CMK (cell line): Measurements from ENCODE around the gene ITPR1.

ENCODE experiments used
- DNase-seq: peaks from one replicate; pipeline ENCODE4 v3.0.0-alpha.2; 2010; ENCODE audit warnings: low read depth

The ITPR1 gene

DNA sequence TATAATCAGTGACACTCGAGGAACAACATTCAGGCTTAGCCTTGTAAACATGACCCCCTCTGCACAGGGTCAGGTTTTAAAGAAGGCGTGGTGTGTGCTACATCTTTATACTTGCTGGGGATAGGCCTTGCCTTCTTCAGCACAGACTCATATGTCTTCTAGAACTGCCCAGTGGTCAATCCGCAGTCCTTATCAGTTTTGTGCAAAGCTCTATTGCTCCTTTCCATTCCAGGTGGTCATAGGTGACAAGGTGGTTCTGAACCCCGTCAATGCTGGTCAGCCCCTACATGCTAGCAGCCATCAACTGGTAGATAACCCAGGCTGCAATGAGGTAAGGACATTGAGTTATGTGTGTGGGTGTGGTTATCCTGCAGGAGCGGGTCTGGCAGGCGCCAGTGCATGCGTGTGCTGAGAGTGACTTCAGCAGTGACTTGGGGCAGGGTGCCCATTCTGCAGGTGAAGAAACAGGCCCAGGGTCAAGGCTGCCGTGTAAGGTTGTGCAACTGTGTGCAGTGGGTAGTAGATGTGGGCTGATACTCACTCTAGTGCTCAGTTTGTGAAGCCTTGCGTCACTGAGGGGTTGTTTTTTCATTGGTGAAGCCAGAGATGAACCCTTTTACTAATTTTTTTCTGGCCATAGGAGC, 150.9 kb downstream of the ITPR1 start:
- no peak for DNase-seq

DNA sequence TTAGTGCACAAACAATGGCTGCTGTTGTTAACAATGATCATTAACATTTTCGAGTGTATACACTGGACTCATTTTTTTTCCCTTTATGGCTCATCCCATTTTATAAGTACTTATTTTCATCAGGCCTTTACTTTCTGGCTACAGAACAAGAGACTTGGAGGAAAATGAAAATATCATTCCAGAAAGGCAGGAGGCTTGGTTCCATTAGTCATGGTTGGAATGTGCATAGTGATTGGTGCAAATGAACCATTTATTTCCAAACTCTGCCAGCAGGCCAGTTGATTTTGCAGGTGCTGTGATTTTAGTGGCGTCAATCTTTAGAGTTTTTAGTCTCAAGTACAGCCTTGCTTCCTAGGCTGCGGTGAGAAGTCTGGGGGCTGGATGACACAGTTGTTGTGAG, 151.8 kb downstream of the ITPR1 start:
- DNase-seq: no peak

DNA sequence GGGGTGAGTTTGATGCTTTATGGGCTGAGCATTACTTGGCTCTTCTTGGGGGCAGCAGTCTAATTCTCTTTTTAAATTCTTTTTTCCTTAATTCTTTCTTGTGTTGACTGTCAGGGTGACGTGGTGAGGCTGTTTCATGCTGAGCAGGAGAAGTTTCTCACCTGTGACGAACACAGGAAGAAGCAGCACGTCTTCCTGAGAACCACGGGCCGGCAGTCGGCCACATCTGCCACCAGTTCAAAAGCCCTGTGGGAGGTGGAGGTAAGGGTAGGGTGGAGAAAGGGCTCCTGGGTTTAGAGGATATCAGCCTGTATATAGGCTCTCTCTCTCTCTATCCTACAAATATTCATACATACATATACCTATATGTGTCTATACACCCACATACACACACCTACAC, 152.3 kb downstream of the ITPR1 start:
- no peak for DNase-seq

- DNase-seq: no peak
Observed at GRCh38 chr3:4647411-4647810, 154.3 kb downstream of the ITPR1 start.

DNA sequence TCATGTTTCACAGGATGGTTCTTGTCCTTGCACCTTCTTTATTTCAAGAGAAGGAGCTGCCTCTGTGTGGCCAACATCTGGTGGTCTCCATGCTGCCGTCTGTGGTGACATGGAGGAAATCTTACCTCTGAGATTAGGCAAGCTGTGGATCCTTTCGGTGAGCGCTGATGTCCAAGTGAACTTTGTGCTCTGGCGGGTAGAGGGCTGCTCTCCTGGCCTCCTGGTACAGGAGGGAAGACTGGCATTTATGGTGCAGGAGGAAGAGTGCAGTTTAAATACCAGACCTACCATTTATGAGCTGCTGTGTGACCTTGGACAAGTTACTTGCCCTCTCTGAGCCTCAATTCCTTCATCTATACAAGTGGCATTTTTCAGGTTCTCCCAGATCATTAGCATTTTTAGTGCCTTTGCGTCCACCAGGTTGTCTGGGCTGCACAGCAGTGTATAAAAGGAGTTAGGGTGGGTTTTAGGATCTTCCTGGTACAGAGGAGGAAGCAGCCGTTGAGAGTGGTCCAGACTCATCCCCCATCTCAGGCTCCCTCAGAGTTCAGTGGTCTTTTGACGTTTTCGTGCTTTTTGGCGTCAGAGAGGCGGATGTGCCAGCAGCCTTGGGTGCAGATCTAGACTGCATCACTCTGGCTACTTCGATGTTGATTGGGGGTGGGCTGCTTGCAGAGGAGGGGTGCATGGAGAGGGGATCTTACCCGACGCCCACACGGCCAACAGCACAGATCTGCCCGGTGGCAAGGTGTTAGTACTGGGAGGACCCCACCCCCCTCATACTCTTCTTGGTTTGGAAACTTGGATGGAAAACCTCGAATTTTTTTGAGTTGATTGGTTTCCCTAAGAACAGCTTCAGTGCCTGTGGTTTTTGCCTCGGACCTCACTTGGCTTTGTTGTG, 162.2 kb downstream of the ITPR1 start:
- DNase-seq: no peak

DNA sequence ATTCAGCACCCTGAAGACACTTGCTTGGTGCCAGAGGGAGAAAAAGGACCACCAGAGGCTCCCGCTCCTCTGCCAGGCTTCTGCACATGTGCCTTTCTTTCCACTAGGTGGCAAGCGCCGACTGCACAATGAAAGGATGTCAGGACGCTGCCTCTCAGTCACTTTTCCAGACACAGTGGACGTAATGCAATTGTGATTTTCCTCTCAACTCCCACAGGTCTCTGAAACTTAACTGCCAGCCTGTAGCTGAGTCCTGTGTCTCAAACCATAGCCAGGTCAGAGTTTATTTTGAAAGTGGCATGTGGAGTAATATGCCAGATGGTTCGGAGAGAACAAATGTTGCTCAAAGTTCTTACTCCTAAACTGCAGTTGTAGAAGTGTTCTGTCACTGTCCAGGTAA, 162.9 kb downstream of the ITPR1 start:
- no peak for DNase-seq

DNA sequence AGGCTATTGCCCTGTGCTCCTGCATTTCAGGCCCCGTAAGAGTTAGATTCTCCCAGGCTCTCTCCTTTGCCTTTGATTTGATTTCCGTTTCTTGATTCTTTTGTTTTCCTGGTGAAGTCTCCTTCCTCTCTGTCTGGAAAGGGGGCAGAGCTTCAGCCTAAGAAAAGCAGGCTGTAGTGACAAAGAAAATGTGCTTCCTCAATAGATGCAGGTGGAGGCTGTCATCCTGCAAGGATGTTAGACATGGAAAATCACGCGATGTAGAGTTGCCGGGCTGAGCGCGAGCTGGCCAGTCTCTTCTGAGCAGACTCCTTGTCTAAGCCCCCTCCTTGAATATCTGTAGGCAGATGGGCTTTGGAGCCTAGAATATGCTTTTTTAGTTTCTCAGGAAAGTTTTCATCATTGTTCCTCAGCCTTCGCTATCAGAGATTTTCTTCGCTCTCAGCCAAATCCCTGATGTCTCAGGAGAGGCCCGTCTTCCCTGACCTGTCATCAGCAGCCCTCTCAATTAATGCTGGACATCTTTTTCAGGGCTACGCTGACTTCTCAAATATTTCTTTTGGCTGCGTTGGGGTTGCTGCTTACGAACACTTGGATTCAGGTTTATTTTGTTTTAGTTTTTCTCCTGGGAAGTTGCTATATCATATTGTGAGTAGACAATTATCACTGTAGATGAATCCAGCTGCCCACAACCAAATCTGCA, 163.6 kb downstream of the ITPR1 start:
- no peak for DNase-seq

GRCh38 chr3:4660936-4661335, 167.8 kb downstream of the ITPR1 start:
- no peak for DNase-seq

GRCh38 chr3:4664412-4664811, 171.3 kb downstream of the ITPR1 start:
- DNase-seq: no peak

DNA sequence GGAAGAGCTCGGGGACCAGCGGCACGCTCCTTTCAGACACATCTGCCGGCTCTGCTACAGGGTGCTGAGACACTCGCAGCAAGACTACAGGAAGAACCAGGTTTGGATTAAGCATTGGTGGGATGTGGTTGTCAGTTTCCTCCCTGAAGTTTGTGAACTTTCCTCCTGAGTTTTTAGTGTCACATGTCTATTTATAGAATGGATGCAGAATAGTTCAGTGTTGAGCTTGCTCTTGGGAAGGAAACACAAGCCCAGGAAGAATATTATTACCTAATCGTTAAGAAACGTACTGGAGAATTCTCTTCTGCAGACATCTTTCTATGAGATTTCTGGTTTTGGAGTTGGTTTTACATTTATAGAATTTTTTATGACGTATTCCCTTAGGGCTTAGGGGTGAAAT, 172.0 kb downstream of the ITPR1 start:
- no peak for DNase-seq

GRCh38 chr3:4666071-4666470, 172.9 kb downstream of the ITPR1 start:
- DNase-seq: no peak

- DNase-seq: peak; percentile 5
Observed at GRCh38 chr3:4670352-4670751, 177.2 kb downstream of the ITPR1 start.

DNA sequence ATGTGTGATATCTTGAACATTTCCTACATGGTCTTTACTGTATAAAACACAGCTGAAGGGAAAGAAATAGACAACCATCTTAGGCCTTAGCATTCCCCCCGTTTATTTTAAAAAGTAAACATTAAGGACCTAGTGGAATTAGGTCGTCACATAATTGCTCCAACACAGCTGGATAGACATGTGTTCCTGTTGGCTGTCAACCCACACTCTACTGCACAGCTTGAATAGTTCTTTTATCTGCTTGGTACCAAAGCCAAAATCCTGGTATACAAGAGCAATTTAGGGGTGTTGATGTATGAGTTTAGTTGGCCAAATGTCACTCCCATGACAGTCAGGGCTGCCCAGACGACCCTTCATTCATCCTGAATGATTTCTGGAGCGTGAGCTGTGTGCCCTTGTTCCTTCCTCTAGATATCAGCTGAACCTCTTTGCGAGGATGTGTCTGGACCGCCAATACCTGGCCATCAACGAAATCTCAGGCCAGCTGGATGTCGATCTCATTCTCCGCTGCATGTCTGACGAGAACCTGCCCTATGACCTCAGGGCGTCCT, 179.7 kb downstream of the ITPR1 start:
- DNase-seq: no peak

DNA sequence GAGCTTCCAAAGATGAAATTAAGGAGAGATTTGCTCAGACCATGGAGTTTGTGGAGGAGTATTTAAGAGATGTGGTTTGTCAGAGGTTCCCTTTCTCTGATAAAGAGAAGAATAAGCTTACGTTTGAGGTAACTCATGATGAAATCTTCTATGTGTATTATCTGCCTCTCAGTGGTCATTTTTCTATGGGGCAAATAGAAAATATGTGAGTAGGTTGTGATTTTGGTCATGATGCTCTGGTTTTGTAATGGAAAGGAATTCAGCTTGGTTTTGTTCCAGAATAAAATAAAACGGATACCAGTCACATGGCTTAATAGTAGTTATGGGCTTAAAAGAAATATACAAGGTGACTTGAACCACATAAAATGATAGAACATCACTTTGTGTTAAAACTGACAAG, 181.1 kb downstream of the ITPR1 start:
- no peak for DNase-seq

GRCh38 chr3:4675704-4676103, 182.6 kb downstream of the ITPR1 start:
- no peak for DNase-seq

GRCh38 chr3:4678320-4678719, 185.2 kb downstream of the ITPR1 start:
- DNase-seq: no peak

- DNase-seq: no peak
Observed at GRCh38 chr3:4680227-4680691, 187.1 kb downstream of the ITPR1 start.

DNA sequence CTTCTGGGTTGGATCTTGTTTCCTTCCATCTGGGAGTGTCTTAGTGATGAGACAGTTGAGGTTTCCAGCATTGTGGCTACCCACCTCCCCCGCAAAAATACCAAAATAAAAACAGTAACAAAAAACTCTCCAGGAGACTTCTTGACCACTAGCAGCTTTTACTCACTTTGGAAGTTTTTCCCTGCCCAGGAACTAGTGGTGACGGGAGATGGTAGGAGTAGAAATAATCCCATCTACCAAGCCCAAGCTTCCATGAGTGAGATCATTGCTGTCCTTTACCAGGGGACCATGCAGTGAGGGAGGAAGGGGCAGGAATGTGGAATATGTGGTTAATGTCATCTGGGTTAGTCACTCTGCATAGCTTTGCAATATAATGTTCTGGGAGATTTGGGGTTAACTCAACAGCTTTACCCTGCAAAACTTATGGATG, 187.7 kb downstream of the ITPR1 start:
- no peak for DNase-seq

- no peak for DNase-seq
Observed at GRCh38 chr3:4681301-4681700, 188.2 kb downstream of the ITPR1 start.

GRCh38 chr3:4684117-4684516, 191.0 kb downstream of the ITPR1 start:
- no peak for DNase-seq

DNA sequence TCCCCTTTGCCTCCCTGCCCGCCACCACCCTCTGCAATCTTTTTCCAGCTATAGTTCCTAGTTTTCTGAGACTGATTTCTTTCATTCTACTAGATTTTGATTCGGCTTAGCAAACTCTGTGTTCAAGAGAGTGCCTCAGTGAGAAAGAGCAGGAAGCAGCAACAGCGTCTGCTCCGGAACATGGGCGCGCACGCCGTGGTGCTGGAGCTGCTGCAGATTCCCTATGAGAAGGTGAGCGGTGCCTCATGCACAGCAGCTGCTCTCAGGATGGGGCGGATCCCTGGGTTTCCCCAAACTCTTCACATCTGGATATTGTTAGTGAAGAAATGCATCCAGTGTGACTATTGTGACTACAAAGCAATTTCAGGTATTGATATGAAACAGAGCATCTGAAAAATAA, 191.8 kb downstream of the ITPR1 start:
- no peak for DNase-seq

DNA sequence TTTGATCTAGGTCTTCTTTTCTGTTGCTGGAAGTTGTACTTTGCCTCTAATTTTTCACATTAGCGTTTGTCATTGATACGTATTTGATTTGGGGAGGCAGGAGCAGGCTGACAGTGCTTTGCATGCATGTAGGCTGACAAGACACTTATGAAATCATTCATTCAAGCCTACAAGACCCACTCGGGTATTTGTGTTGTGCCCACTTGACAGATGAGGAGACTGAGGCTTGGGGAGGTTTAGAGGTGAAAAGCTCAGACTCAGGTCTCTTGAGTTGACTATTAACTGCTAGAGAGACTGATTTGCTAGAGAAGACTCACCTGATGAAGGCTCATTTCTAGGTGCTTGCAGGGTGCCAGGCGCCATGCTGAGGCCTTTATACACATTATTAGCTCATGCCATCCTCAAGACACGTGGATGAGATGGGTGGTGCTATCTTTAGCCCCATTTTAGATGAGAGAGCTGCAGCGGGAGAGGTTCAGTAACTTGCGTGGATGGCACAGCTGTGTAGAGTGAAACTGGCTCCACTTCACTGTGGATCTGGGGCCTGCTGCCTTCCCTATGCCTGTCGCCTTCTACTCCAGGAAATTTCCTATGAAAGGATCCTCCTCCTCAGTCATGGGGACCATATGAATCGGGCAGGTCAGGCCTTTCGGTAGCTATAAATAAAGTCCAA, 192.7 kb downstream of the ITPR1 start:
- no peak for DNase-seq
